Natural killer cell (primary cell): ENCODE results near the gene IL4R. TPM values are rescaled to one million over a fixed set of nuclear protein-coding genes. Genes with fewer than 3 reads are reported as not detected.
A peak's percentile ranks its signal among the peaks of the same experiment; 100 is the strongest.

Experiments
- ATAC-seq, 3 donors: fragments of 150-1000 bp in 2 of 3; fragments of 200-7000 bp in 1 of 3; cut with Tn5 transposase; 1 replicate in 1 of 3; 2 replicates in 2 of 3; pipeline ENCODE4 v1.10.0; 2021; ENCODE audit warnings: mild to moderate bottlenecking in 2 of 3, moderate library complexity in 2 of 3
- DNase-seq, 2 donors: peaks; one replicate each; pipeline versions ENCODE4 v3.0.0 to v3.0.0-alpha.2; 2013 to 2021; ENCODE audit warnings: mixed read lengths in 1 of 2
- H3K27ac ChIP-seq: one replicate; pipeline ENCODE4 v1.5.1; 2013; ENCODE audit warnings: mild to moderate bottlenecking, low read length
- H3K27me3 ChIP-seq: one replicate; pipeline ENCODE4 v1.6.1; 2013; ENCODE audit warnings: low read length; ENCODE audit not compliant: control insufficient read depth, insufficient read depth
- H3K36me3 ChIP-seq: one replicate; pipeline ENCODE4 v1.6.1; 2013; ENCODE audit warnings: low read length; ENCODE audit not compliant: control insufficient read depth, insufficient read depth
- H3K4me1 ChIP-seq: one replicate; pipeline ENCODE4 v1.6.1; 2013; ENCODE audit warnings: low read length; ENCODE audit not compliant: control insufficient read depth, insufficient read depth
- H3K4me3 ChIP-seq: one replicate; pipeline ENCODE4 v1.5.1; 2013; ENCODE audit warnings: low read length
- H3K9me3 ChIP-seq: one replicate; pipeline ENCODE4 v1.6.1; 2013; ENCODE audit warnings: low read length; ENCODE audit not compliant: control insufficient read depth, insufficient read depth
- H3K27ac Mint-ChIP-seq, 2 donors: one replicate each; pipeline ENCODE4 v1.8.0; 2022; ENCODE audit warnings: mild to moderate bottlenecking in 2 of 2, mixed read lengths in 2 of 2, moderate library complexity in 1 of 2
- H3K27me3 Mint-ChIP-seq, 2 donors: one replicate each; pipeline ENCODE4 v1.8.0; 2022; ENCODE audit warnings: low read depth in 2 of 2, mixed read lengths in 2 of 2
- H3K36me3 Mint-ChIP-seq: one replicate; pipeline ENCODE4 v1.8.0; 2022; ENCODE audit warnings: mixed read lengths
- H3K4me1 Mint-ChIP-seq, 2 donors: one replicate each; pipeline ENCODE4 v1.8.0; 2022; ENCODE audit warnings: mixed read lengths in 2 of 2
- H3K4me3 Mint-ChIP-seq: one replicate; pipeline ENCODE4 v1.8.0; 2022; ENCODE audit warnings: mild to moderate bottlenecking, moderate library complexity, mixed read lengths
- H3K9me3 Mint-ChIP-seq, 2 donors: one replicate each; pipeline ENCODE4 v1.8.0; 2022; ENCODE audit warnings: mixed read lengths in 2 of 2
- WGBS: methylation state at CpG from one replicate; pipeline ENCODE4 v1.1.7; 2013; ENCODE audit warnings: missing lambda C conversion rate; ENCODE audit not compliant: insufficient coverage; 5-methylcytosine and 5-hydroxymethylcytosine counted together
- intact Hi-C: fragments of 100-400 bp; cut with micrococcal nuclease; formaldehyde crosslinking; loops from one replicate; pipeline ENCODE4 v1.14.2; 2022
- total RNA-seq, 4 donors: library from RNA; stranded (reverse); fragments of 120-200 nt in 1 of 4; gene quantifications; one replicate each; pipeline versions ENCODE4 v1.2.3 to v1.2.4, GENCODE V29; 2013 to 2022
- TF ChIP-seq, protein P1 (sequence below): fragments of 200-600 bp; IDR thresholded peaks from one replicate; pipeline ENCODE4 v1.8.0; 2022; ENCODE audit warnings: antibody characterized with exemption

IL4R gene
- total RNA-seq, 3 donors from 2014 or later (not counting 1 experiment from before 2014, with no cell fraction given), result 70.2 to 87.2 (median 86.0) TPM

- intact Hi-C loops, result no loop called here
- Mint-ChIP-seq H3K27me3 (no peaks in the 10 kb centered on the region), H3K36me3 (peaks cover 8% of the 10 kb centered on the region), H3K4me3 (peak overlapping the region; percentile 57), H3K9me3 (peaks cover 0 to 7% of the 10 kb centered on the region in 2 donors), H3K4me1 (peaks cover 62 to 64% of the 10 kb centered on the region in 2 donors), H3K27ac (peak overlapping the region; percentile 84 to 99)
- Histone ChIP-seq H3K9me3 (no peaks in the 10 kb centered on the region), H3K27ac (peak overlapping the region; percentile 60), H3K27me3 (no peaks in the 10 kb centered on the region), H3K36me3 (no peaks in the 10 kb centered on the region), H3K4me1 (peaks cover 61% of the 10 kb centered on the region), H3K4me3 (no peak overlapping the region)
- DNase-seq (no peak), ATAC-seq (no peak)
- 44% methylated on average over 5 of the region's 8 CpGs for WGBS
- TF ChIP-seq, protein P1, sequence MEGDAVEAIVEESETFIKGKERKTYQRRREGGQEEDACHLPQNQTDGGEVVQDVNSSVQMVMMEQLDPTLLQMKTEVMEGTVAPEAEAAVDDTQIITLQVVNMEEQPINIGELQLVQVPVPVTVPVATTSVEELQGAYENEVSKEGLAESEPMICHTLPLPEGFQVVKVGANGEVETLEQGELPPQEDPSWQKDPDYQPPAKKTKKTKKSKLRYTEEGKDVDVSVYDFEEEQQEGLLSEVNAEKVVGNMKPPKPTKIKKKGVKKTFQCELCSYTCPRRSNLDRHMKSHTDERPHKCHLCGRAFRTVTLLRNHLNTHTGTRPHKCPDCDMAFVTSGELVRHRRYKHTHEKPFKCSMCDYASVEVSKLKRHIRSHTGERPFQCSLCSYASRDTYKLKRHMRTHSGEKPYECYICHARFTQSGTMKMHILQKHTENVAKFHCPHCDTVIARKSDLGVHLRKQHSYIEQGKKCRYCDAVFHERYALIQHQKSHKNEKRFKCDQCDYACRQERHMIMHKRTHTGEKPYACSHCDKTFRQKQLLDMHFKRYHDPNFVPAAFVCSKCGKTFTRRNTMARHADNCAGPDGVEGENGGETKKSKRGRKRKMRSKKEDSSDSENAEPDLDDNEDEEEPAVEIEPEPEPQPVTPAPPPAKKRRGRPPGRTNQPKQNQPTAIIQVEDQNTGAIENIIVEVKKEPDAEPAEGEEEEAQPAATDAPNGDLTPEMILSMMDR, result no peak
Observed at GRCh38 chr16:27398894-27399853, 85.4 kb downstream of the IL4R start.

DNA sequence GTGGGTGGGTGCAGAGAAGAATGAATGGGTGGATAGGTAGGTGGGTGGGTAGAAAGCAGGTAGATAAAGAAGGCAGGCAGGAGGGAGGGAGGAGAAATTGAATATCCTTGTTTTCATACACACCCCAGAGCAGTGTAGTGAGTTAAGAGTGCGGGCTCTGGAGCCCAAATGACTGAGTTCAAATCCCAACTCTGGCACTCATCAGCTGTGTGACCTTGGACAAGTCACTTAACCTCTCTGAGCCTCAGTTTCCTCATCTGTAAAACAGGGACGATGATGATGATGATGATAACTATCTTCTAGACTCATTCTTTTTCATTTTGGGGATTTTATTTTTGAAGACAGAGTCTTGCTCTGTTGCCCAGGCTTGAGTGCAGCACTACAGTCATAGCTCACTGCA is 86.2 kb downstream of the IL4R start:
- TF ChIP-seq, protein P1, result no peak
- H3K9me3 Mint-ChIP-seq, result peaks cover 0 to 3% of the 10 kb centered on the region in 2 donors
- ATAC-seq (no peak), DNase-seq (no peak)
- intact Hi-C loops, result loop anchor here (2.0 to 5.0 kb wide), 2 partner anchors 33 to 165 kb away; no protein-coding TSS in a partner anchor
- peak overlapping the region; percentile 84 to 99 for H3K27ac Mint-ChIP-seq
- Histone ChIP-seq H3K36me3 (no peaks in the 10 kb centered on the region), H3K4me1 (peaks cover 69% of the 10 kb centered on the region), H3K27me3 (no peaks in the 10 kb centered on the region), H3K4me3 (no peak overlapping the region), H3K27ac (no peak overlapping the region), H3K9me3 (no peaks in the 10 kb centered on the region)
- no peaks in the 10 kb centered on the region for H3K27me3 Mint-ChIP-seq
- peaks cover 62 to 63% of the 10 kb centered on the region in 2 donors for H3K4me1 Mint-ChIP-seq
- no peak overlapping the region for H3K4me3 Mint-ChIP-seq
- H3K36me3 Mint-ChIP-seq, result no peaks in the 10 kb centered on the region
- WGBS, result 100% methylated on average over 1 of the region's 2 CpGs

GRCh38 chr16:27400751-27401620 is 87.2 kb downstream of the IL4R start:
- Mint-ChIP-seq H3K27me3 (no peaks in the 10 kb centered on the region), H3K9me3 (peaks cover 0 to 3% of the 10 kb centered on the region in 2 donors), H3K4me1 (peaks cover 64 to 73% of the 10 kb centered on the region in 2 donors), H3K36me3 (no peaks in the 10 kb centered on the region), H3K4me3 (peak overlapping the region; percentile 67), H3K27ac (peak overlapping the region; percentile 98 to 99)
- Histone ChIP-seq H3K36me3 (no peaks in the 10 kb centered on the region), H3K27ac (peak overlapping the region; percentile 92), H3K27me3 (no peaks in the 10 kb centered on the region), H3K9me3 (no peaks in the 10 kb centered on the region), H3K4me3 (no peak overlapping the region), H3K4me1 (peaks cover 79% of the 10 kb centered on the region)
- no peak for ATAC-seq
- DNase-seq, result peak in 1 of 2 donors; percentile 34
- intact Hi-C loops, result loop anchor here (2.0 to 5.0 kb wide), 2 partner anchors 34 to 166 kb away; no protein-coding TSS in a partner anchor
- TF ChIP-seq, protein P1, result no peak
- 68% methylated on average over 10 of the region's 11 CpGs for WGBS
